HepG2 (cell line): Measurements from ENCODE around the gene PTCH1. TPM values are rescaled to one million over a fixed set of nuclear protein-coding genes. Genes with fewer than 3 reads are reported as not detected.
A peak's percentile ranks its signal among the peaks of the same experiment; 100 is the strongest.

Experiments
- ATAC-seq: fragments of 200-7000 bp; cut with Tn5 transposase; 3 replicates; pipeline ENCODE4 v1.9.1; 2020; ENCODE audit warnings: mild to moderate bottlenecking, moderate library complexity
- BruUV-seq: library from RNA; stranded (reverse); fragments of 400-500 nt; replicated peaks from 2 replicates; lab custom pipeline; 2021; lab: Mats Ljungman, UMichigan
- CTCF ChIA-PET: fragments of 300-600 bp; formaldehyde crosslinking; extraction: SDS; loops from one replicate; lab custom pipeline; 2021; ENCODE audit warnings: low total read pairs, inconsistent platforms, low intra/inter-chr PET ratio; lab: Yijun Ruan, JAX
- POLR2A ChIA-PET: fragments of 350-600 bp; sonication (Branson Sonifier 250); formaldehyde crosslinking; loops from one replicate; lab custom pipeline; 2020; ENCODE audit warnings: antibody characterized with exemption, inconsistent platforms; lab: Yijun Ruan, JAX
- DNase-seq: peaks from one replicate; pipeline ENCODE4 v3.0.0-alpha.2; 2015; ENCODE audit warnings: low spot score
- FAIRE-seq: peaks from 3 replicates; lab custom pipeline; 2011; peaks lifted over from hg19 to GRCh38; lab: Jason Lieb, UNC
- H2AFZ ChIP-seq: one replicate; pipeline ENCODE4 v1.6.1; 2011; ENCODE audit warnings: low read length, inconsistent platforms
- H3K27ac ChIP-seq: fragments of 300-600 bp; 3 replicates; pipeline ENCODE4 v1.8.0; 2011; ENCODE audit warnings: mixed run types, mild to moderate bottlenecking, mixed read lengths, low read length, inconsistent platforms; ENCODE audit not compliant: insufficient read depth; ENCODE audit errors: extremely low read length
- H3K27me3 ChIP-seq, 2 experiments: fragments of 200-600 bp in 1 of 2; 2 replicates in 1 of 2; 3 replicates in 1 of 2; pipeline versions ENCODE4 v1.6.0 to v1.8.0; 2011; ENCODE audit warnings: low read length in 2 of 2, mild to moderate bottlenecking in 2 of 2, moderate library complexity in 2 of 2, inconsistent platforms in 1 of 2; ENCODE audit not compliant: insufficient read depth in 2 of 2, control insufficient read depth in 1 of 2
- H3K36me3 ChIP-seq, 2 experiments: fragments of 200-600 bp in 1 of 2; replicated peaks in 1 of 2; 2 replicates in 1 of 2; 3 replicates in 1 of 2; pipeline versions ENCODE4 v1.5.1 to v1.8.0; 2011; ENCODE audit warnings: low read length in 2 of 2, inconsistent platforms in 1 of 2; ENCODE audit not compliant: insufficient read depth in 2 of 2, control insufficient read depth in 1 of 2
- H3K4me1 ChIP-seq: 2 replicates; pipeline ENCODE4 v1.5.1; 2012; ENCODE audit warnings: low read length, inconsistent platforms; ENCODE audit not compliant: insufficient read depth
- H3K4me2 ChIP-seq: 2 replicates; pipeline ENCODE4 v1.6.0; 2011; ENCODE audit warnings: low read depth, low read length, inconsistent platforms
- H3K4me3 ChIP-seq, 3 experiments: fragments of 200-600 bp in 1 of 3; sonication (generic), shearing (Covaris generic) in 1 of 3; replicated peaks in 1 of 3; 2 replicates each; pipeline ENCODE4 v1.5.1; 2011 to 2016; ENCODE audit warnings: low read length in 3 of 3, inconsistent platforms in 2 of 3, low read depth in 2 of 3, mild to moderate bottlenecking in 2 of 3, control low read depth in 1 of 3, mixed read lengths in 1 of 3; ENCODE audit not compliant: insufficient read depth in 1 of 3
- H3K79me2 ChIP-seq: one replicate; pipeline ENCODE4 v1.6.1; 2011; ENCODE audit warnings: low read length, inconsistent platforms; ENCODE audit not compliant: insufficient read depth
- H3K9ac ChIP-seq: 2 replicates; pipeline ENCODE4 v1.6.0; 2011; ENCODE audit warnings: mild to moderate bottlenecking, low read depth, low read length, inconsistent platforms; ENCODE audit not compliant: insufficient read depth
- H3K9me3 ChIP-seq: 2 replicates; pipeline ENCODE4 v1.5.1; 2012; ENCODE audit warnings: mild to moderate bottlenecking, low read length
- H4K20me1 ChIP-seq: 2 replicates; pipeline ENCODE4 v1.6.0; 2011; ENCODE audit warnings: inconsistent platforms, mild to moderate bottlenecking, low read length, moderate library complexity; ENCODE audit not compliant: insufficient read depth
- BORCS8-MEF2B ChIP-seq: sonication (generic); formaldehyde crosslinking; IDR thresholded peaks from 2 replicates; pipeline ENCODE4 v1.8.0; 2022; ENCODE audit warnings: mild to moderate bottlenecking, missing genetic modification reagents
- CREM ChIP-seq, 2 experiments: sonication (generic) in 1 of 2; formaldehyde crosslinking in 1 of 2; IDR thresholded peaks; 2 replicates each; pipeline versions ENCODE4 v1.4.0 to v1.6.1; 2016 to 2020; ENCODE audit warnings: antibody characterized with exemption in 1 of 2, mild to moderate bottlenecking in 1 of 2, missing genetic modification reagents in 1 of 2
- GABPB1 ChIP-seq: IDR thresholded peaks from 2 replicates; pipeline ENCODE4 v1.6.1; 2016; ENCODE audit warnings: mild to moderate bottlenecking, missing genetic modification reagents, moderate library complexity, missing compliant biosample characterization
- HNRNPH1 ChIP-seq: fragments of 200-400 bp; formaldehyde crosslinking; optimal IDR thresholded peaks from 2 replicates; pipeline ENCODE3; 2017; ENCODE audit warnings: mild to moderate bottlenecking, low read depth, low read length
- TBL1XR1 ChIP-seq: fragments of 150-350 bp; IDR thresholded peaks from 2 replicates; pipeline ENCODE4 v1.6.1; 2014; ENCODE audit warnings: borderline replicate concordance, low read length; ENCODE audit not compliant: partially characterized antibody
- TCF7 ChIP-seq: sonication (generic); IDR thresholded peaks from 2 replicates; pipeline ENCODE4 v1.6.1; 2016; ENCODE audit warnings: antibody characterized with exemption, low read depth
- ZBTB7B ChIP-seq: sonication (generic); formaldehyde crosslinking; IDR thresholded peaks from 2 replicates; pipeline ENCODE4 v1.4.0; 2020; ENCODE audit warnings: missing genetic modification reagents
- ZC3H13 ChIP-seq: sonication (generic); formaldehyde crosslinking; IDR thresholded peaks from 2 replicates; pipeline ENCODE4 v1.8.1; 2023; ENCODE audit warnings: mild to moderate bottlenecking, missing genetic modification reagents, moderate library complexity
- ZFAT ChIP-seq: sonication (generic); formaldehyde crosslinking; conservative IDR thresholded peaks from 2 replicates; pipeline ENCODE4 v1.8.1; 2023; ENCODE audit warnings: missing genetic modification reagents, inconsistent platforms
- ZNF263 ChIP-seq: sonication (generic); formaldehyde crosslinking; IDR thresholded peaks from 2 replicates; pipeline ENCODE4 v1.4.0; 2020; ENCODE audit warnings: missing genetic modification reagents
- ZNF274 ChIP-seq: sonication (generic); formaldehyde crosslinking; IDR thresholded peaks from 2 replicates; pipeline ENCODE4 v1.5.1; 2020; ENCODE audit warnings: mild to moderate bottlenecking, missing genetic modification reagents
- ZNF564 ChIP-seq: sonication (generic); formaldehyde crosslinking; IDR thresholded peaks from 2 replicates; pipeline ENCODE4 v1.8.1; 2023; ENCODE audit warnings: mild to moderate bottlenecking, missing genetic modification reagents
- WGBS: methylation state at CpG from one replicate; pipeline ENCODE4 v1.1.6; 2017; ENCODE audit warnings: low lambda C conversion rate; 5-methylcytosine and 5-hydroxymethylcytosine counted together
- in situ Hi-C: cut with HindIII; loops from 2 replicates; pipeline ENCODE4 v1.10.0; 2017; ENCODE audit warnings: low pct_unique_long_range_greater_than_20kb; ENCODE audit not compliant: extremely low pct_ligation_motif_present
- intact Hi-C: fragments of 100-400 bp; cut with micrococcal nuclease; formaldehyde crosslinking; loops from one replicate; pipeline ENCODE4 v1.10.0; 2022; ENCODE audit not compliant: unreplicated experiment
- polyA plus RNA-seq, 8 experiments: library from polyadenylated mRNA; depleted of rRNA in 3 of 8; stranded (reverse) in 7 of 8; unstranded in 1 of 8; fragments of >200 nt; fragmentation: Illumina TruSeq in 4 of 8; extraction: Trizol in 4 of 8; gene quantifications; 2 replicates each; pipeline versions ENCODE4 v1.2.1 to v1.2.3, GENCODE V29; 2011 to 2016; ENCODE audit warnings: low read depth in 4 of 8, missing spikeins in 1 of 8, mixed read lengths in 1 of 8; ENCODE audit not compliant: insufficient read depth in 1 of 8
- total RNA-seq, 5 experiments: library from RNA; depleted of rRNA; stranded (reverse); fragments of >200 nt; fragmentation: Illumina TruSeq; extraction: Trizol; gene quantifications; 2 replicates each; pipeline ENCODE4 v1.2.3, GENCODE V29; 2016; ENCODE audit warnings: low read depth in 1 of 5
- TF ChIP-seq, protein P1 (sequence below): sonication (generic); formaldehyde crosslinking; IDR thresholded peaks from 2 replicates; pipeline ENCODE4 v1.4.0; 2020; ENCODE audit warnings: missing genetic modification reagents, borderline replicate concordance
- TF ChIP-seq, protein P2 (sequence below): sonication (generic); formaldehyde crosslinking; IDR thresholded peaks from 2 replicates; pipeline ENCODE4 v1.4.0; 2020; ENCODE audit warnings: missing genetic modification reagents
- TF ChIP-seq, protein P3 (sequence below): sonication (generic); formaldehyde crosslinking; IDR thresholded peaks from 2 replicates; pipeline ENCODE4 v1.5.0; 2020; ENCODE audit warnings: mild to moderate bottlenecking, missing genetic modification reagents, borderline replicate concordance

Gene PTCH1
- total and polyA plus RNA-seq, 2 of the 13 experiments (the other 11 are each of a cell fraction or from before 2014, with no cell fraction given) = 2.8 to 3.9 TPM

DNA sequence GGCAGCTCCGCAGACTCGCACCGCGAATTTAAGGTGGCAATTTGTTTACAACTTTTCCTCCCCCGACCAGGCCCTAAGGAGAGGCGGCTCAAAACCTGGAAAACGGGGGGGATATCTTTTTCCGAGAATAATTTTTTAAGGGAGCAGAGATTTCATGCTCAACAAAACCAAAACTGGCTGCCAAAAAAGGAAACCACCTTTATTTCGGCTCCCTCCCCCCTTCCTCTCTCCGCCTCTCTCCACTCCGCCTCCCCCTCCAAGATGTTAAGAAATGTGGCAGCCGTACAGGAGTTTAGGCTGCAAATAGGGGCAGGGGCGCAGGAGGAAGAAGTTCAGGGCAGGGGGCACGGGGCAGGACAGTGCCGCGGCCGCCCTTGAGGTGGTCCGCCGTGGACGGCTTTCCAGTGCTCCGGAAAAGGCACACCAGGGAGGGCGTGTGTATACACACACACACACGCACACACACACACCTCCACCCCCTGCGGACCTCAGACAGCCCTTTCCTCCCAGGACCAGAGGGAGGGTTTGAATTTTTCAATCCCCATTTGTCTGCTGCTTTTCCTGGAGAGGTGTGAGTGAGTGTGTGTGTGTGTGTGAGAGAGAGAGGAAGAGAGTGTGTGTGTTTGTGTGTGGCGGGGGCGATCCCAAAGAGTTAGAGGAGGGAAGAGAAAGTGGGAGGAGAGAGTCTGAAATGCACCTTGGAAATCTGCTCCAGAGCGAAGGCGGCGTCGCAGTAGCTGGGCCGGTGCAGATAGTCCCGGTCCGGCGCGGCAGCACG lies 9.1 kb downstream of the PTCH1 start:
- no peak for FAIRE-seq
- TF ChIP-seq BORCS8-MEF2B (CRISPR knock-in tag) (no peak; the same call in 1 of the 2 replicates), ZNF274 (no peak), CREM (IDR thresholded peaks at IDR 0.05) (0 out of 2 replicates have a peak, but pooled peaks have one; percentile 14), CREM (CRISPR knock-in tag; IDR thresholded peaks at IDR 0.05) (no peak), HNRNPH1 (no peak), GABPB1 (CRISPR knock-in tag) (peak; percentile 4; the same call in 1 of the 2 replicates), TBL1XR1 (no peak), TCF7 (no peak), ZC3H13 (CRISPR knock-in tag) (peak; percentile 43), ZFAT (CRISPR knock-in tag) (no peak), ZNF564 (CRISPR knock-in tag) (no peak), ZBTB7B (CRISPR knock-in tag) (peak; percentile 18; the same call in 1 of the 2 replicates), ZNF263 (CRISPR knock-in tag) (0 out of 2 replicates have a peak, but pooled peaks have one; percentile 29)
- TF ChIP-seq, protein P1, sequence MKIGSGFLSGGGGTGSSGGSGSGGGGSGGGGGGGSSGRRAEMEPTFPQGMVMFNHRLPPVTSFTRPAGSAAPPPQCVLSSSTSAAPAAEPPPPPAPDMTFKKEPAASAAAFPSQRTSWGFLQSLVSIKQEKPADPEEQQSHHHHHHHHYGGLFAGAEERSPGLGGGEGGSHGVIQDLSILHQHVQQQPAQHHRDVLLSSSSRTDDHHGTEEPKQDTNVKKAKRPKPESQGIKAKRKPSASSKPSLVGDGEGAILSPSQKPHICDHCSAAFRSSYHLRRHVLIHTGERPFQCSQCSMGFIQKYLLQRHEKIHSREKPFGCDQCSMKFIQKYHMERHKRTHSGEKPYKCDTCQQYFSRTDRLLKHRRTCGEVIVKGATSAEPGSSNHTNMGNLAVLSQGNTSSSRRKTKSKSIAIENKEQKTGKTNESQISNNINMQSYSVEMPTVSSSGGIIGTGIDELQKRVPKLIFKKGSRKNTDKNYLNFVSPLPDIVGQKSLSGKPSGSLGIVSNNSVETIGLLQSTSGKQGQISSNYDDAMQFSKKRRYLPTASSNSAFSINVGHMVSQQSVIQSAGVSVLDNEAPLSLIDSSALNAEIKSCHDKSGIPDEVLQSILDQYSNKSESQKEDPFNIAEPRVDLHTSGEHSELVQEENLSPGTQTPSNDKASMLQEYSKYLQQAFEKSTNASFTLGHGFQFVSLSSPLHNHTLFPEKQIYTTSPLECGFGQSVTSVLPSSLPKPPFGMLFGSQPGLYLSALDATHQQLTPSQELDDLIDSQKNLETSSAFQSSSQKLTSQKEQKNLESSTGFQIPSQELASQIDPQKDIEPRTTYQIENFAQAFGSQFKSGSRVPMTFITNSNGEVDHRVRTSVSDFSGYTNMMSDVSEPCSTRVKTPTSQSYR (CRISPR knock-in tag) = peak; percentile 18; the same call in 1 of the 2 replicates
- TF ChIP-seq, protein P2, sequence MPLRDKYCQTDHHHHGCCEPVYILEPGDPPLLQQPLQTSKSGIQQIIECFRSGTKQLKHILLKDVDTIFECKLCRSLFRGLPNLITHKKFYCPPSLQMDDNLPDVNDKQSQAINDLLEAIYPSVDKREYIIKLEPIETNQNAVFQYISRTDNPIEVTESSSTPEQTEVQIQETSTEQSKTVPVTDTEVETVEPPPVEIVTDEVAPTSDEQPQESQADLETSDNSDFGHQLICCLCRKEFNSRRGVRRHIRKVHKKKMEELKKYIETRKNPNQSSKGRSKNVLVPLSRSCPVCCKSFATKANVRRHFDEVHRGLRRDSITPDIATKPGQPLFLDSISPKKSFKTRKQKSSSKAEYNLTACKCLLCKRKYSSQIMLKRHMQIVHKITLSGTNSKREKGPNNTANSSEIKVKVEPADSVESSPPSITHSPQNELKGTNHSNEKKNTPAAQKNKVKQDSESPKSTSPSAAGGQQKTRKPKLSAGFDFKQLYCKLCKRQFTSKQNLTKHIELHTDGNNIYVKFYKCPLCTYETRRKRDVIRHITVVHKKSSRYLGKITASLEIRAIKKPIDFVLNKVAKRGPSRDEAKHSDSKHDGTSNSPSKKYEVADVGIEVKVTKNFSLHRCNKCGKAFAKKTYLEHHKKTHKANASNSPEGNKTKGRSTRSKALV = 0 out of 2 replicates have a peak, but pooled peaks have one; percentile 30
- TF ChIP-seq, protein P3, sequence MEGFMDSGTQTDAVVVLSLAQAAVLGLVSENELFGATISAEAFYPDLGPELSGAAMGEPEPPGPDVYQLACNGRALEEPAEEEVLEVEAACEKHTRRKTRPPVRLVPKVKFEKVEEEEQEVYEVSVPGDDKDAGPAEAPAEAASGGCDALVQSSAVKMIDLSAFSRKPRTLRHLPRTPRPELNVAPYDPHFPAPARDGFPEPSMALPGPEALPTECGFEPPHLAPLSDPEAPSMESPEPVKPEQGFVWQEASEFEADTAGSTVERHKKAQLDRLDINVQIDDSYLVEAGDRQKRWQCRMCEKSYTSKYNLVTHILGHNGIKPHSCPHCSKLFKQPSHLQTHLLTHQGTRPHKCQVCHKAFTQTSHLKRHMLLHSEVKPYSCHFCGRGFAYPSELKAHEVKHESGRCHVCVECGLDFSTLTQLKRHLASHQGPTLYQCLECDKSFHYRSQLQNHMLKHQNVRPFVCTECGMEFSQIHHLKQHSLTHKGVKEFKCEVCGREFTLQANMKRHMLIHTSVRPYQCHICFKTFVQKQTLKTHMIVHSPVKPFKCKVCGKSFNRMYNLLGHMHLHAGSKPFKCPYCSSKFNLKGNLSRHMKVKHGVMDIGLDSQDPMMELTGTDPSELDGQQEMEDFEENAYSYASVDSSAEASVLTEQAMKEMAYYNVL (CRISPR knock-in tag) = 0 out of 2 replicates have a peak, but pooled peaks have one; percentile 57

More for the DNA sequence above, 9.1 kb downstream of the PTCH1 start:
- peak; percentile 1; the same call in 2 of the 3 replicates for ATAC-seq
- Histone ChIP-seq H3K79me2 (peaks cover 26% of the 10 kb centered on the region), H3K9me3 (no peaks in the 10 kb centered on the region), H3K4me2 (peak overlapping the region; percentile 95), H3K27ac (peak overlapping the region; percentile 93), H4K20me1 (peaks cover 12% of the 10 kb centered on the region; the same call in 1 of the 2 replicates), H3K9ac (peak overlapping the region; percentile 85), H3K4me3 (peak overlapping the region; percentile 80 to 93 (median 82)), H2AFZ (no peak overlapping the region), H3K27me3 (no peaks in the 10 kb centered on the region; a peak in 1 of 5 replicates), H3K4me1 (peaks cover 40% of the 10 kb centered on the region), H3K36me3 (no peaks in the 10 kb centered on the region)
- ChIA-PET CTCF (no interaction called here), POLR2A (interaction anchor here (0.9 to 1.4 kb wide), 3 partner anchors 8 to 368 kb away, joined by 3 read pairs; partner anchors contain the start of genes ERCC6L2 and PTCH1)
- intact Hi-C loops (loop anchor here (2.0 kb wide), 1 partner anchor 369 kb away; no protein-coding TSS in a partner anchor), in situ Hi-C loops (no loop called here)
- BruUV-seq = no TSS peak
- 2% methylated on average over 29 of the region's 36 CpGs for WGBS
- DNase-seq = peak; percentile 39
